ENCODE data around the gene ACTR6.
"Not testable (repeated sequence)": the region's sequence is repeated elsewhere in the genome, so short reads cannot be mapped to it uniquely, and the experiment has no call there.

The ACTR6 gene

GRCh38 chr12:100185361-100185894 lies 15.2 kb upstream of the ACTR6 start:
- no peak for DNase-seq

DNA sequence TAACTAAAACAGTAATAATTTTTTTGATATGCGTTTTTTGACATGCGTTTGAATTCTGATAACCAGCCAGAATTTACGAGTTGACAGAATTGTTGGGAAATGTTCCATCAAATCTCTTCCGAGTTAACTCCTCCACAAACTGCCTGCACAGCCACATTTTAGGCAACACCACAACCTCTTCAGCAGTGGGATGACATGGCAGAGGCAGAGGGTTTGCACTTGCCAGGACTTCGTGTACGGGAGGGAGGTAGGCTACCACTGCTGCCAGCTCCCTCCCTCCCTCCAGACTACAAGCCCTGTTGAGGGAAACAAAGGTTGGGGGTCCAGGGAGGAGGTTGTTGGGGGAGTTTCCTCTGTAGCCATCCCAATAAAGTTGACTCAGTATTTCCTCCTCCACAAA lies 14.5 kb upstream of the ACTR6 start:
- DNase-seq: no peak

- no peak for DNase-seq
Measured at GRCh38 chr12:100187068-100187467, 13.5 kb upstream of the ACTR6 start.

DNA sequence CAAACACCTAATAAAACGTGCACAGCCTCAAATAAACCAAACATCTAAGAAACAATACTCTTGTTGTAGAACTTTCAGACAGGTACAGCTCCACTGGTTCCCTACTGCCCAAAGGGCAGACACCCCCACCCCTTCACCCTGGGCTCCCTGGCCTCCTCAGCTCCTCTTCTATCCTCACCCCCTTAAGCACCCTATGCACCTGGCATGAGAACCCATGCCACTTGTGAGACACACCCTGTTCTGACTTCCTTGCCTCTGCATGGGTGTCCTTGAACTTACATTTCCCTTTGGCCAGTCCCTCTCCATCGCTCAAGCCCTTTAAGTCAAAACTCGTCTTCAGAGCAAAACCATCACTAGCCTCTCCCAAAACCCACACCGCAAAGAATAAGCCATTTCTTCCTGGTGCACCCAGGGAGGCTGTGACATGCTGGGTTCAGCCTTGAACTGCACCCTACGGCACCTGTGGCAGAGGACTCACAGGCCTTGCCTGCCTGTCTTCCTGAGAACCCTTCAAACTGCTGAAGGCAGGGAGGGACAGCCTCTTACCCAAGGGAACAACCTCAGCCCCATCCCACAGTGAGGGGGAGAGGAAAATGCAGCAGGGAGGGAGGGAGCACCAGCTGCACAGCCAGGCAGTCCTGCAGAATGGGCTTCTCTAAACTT lies 12.6 kb upstream of the ACTR6 start:
- DNase-seq: no peak

- not testable (repeated sequence) for DNase-seq
Measured at GRCh38 chr12:100188888-100189635, 11.6 kb upstream of the ACTR6 start.

DNA sequence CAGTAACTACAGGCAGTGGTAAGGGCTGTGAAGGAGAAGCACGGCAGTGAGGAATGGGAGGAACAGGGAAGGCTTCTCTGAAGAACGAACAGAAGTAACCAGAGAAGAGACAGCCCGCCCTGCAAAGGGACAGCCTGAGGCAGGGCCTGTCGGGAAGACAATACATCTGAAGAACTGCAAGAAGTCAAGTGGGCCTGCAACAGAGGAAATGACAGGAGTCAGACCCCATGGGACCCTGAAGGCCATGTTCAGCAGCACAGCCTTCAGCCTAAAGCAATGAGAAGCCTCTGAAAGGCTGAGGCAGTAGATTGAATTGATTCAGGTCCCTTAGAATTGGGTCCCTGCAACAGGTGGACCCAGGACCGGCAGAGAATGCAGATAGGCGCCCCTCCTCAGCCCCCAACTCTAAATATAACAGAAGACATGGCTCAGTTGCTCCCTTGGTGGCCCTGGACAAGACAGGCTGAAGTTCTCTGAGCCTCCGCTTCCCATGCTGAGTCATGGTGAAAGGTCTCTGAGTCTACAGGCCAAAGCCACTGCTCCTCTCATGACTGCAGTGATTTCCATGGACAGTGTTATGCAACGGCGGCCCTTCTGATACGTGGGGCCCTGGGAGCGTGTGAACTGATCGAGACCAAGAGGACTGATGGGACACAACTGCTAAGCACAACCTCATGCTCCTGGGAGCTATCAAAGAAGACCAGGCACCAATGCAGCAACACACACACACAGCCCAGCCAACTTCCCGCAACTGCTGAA lies 10.8 kb upstream of the ACTR6 start:
- DNase-seq: no peak

- no peak for DNase-seq
Measured at GRCh38 chr12:100193085-100193484, 7.5 kb upstream of the ACTR6 start.

GRCh38 chr12:100197486-100197885 lies 3.1 kb upstream of the ACTR6 start:
- no peak for DNase-seq

DNA sequence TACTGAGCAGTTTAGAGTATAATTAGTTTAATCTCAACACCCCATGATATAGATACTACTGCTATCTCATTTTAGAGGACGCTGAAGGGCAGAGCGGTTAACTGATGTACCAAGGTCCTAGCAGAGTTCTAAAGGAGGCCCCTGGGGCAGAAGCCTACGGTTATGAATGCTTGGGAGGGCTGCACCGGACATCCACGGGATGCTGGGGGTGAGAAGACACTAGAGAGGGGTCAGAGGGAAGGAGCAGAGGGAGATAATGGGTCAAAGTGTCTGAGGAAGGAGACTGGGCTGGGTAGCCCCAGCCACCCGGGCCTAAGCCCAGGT lies 1.6 kb upstream of the ACTR6 start:
- no peak for DNase-seq

- peak; percentile 56 to 59 for DNase-seq
Measured at GRCh38 chr12:100199347-100200149, 1.1 kb upstream of the ACTR6 start.

GRCh38 chr12:100201604-100202423 lies 1.2 kb downstream of the ACTR6 start:
- no peak for DNase-seq

GRCh38 chr12:100207311-100207710 lies 6.7 kb downstream of the ACTR6 start:
- no peak for DNase-seq

DNA sequence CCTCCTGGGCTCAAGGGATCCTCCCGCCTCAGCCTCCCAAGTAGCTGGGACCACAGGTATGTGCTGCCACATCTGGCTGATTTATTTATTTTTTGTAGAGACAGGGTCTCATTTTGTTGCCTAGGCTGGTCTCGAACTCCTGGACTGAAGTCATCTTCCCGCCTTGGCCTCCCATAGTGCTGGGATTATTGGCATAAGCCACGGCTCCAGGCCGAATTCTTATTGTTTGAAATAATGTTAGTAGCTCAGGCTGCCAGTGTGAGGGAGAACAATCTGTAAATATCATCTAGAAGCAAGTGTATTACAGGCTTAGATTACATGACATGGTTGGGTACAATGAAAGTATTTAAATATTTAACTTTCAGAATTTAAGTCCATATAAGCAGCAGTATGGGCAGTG lies 8.2 kb downstream of the ACTR6 start:
- no peak for DNase-seq

DNA sequence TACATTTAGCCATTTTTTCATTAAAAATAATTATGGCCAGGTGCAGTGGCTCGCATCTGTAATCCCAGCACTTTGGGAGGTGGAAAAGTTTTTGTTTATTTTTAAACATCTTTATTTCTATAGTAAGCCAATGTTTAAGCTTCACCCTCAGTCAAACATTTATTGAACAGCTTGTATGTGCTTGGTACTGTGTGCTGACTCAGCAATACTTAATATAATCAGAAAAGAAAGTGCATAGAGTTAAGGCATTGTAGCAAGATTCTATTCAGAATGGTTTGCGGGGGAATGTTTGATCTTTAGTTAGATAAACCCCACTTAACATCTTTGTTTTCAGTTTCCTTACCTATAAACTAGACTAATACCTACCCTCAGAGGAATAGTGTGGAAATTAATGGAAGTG lies 11.1 kb downstream of the ACTR6 start:
- DNase-seq: no peak

DNA sequence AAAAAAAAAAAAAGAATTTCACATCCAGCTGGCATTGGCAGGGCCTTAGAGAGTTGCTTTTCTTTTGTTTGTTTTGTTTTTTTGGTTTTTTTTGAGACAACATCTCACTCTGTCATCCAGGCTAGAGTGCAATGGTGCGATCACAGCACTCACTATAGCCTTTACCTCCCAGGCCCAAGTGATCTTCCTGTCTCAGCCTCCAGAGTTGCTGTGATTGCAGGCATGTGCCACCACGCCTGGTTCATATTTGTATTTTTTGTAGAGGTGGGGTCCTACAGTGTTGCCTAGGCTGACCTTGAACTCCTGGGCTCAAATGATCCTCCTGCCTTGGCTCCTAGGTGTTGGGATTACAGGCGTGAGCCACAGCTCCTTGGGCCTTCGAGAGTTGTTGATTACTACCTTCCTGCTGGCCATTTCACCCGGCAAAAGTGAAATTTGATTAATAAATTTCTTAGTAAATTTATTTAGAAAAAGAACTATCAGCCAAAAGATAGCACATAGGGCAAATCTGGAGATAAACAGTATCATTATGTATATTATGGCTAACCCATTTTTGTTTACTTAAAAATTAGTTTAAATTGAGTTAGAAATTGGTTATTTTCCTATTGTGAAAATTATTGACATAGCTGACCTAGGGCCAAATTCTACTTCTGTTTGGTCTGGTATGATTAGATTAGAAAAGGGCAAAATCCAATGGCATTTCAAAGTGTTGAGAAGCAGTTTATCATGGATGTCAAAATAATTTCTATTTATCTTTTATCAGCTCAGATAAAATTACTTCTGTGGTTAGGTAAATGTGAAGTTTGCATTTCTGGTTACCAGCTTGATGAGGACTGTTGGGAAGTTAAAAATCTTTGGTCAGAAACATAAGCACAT lies 12.6 kb downstream of the ACTR6 start:
- DNase-seq: no peak

DNA sequence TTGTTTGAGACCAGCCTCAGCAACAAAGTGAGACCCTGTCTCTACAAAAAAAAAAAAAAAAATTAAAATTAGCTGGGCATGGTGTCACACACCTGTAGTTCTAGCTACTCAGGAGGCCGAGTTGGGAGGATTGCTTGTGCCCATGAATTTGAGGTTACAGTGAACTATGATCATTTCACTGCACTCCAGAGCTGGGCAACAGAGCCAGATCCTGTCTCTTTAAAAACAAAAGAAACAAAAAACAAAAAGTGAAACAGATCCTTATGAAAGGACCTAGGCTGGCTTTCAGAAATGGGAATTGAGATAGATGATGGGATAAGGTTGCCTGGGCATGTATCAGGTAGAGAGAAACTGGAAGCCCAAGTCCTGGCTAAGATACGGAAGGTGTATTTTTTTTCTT lies 13.9 kb downstream of the ACTR6 start:
- no peak for DNase-seq

- no peak for DNase-seq
Measured at GRCh38 chr12:100215209-100215608, 14.6 kb downstream of the ACTR6 start.

DNA sequence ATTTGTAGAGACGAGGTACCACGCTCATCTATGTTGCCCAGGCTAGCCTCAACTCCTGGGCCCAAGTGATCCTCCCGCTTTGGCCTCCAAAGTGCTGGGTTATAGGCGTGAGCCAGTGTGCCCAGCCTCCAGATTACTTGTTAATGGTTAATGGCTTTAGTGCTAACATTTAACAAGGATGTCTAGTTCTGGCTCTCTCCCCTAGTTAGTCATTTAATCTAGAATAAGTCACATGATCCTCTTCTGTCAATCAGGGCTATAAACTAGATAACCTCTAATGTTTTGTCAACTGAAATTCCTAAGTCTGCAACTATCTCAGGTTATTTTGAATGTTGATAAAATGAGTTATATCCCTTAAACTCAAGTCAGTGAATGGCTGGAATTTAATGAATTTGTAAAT lies 15.7 kb downstream of the ACTR6 start:
- DNase-seq: no peak

GRCh38 chr12:100219328-100220109 lies 18.9 kb downstream of the ACTR6 start:
- no peak for DNase-seq

GRCh38 chr12:100221523-100221922 lies 20.9 kb downstream of the ACTR6 start:
- no peak for DNase-seq
